ENCODE results near the gene AP3D1. TPM values are rescaled to one million over a fixed set of nuclear protein-coding genes. Genes with fewer than 3 reads are reported as not detected.

AP3D1 gene
- total RNA-seq, 1 experiment from 2014 or later: 75.5 TPM

- TF ChIP-seq CTCF (conservative IDR thresholded peaks at IDR 0.05) (no peak), EZH2 (IDR thresholded peaks at IDR 0.05; ENCODE audit: low read depth) (no peak)
- no peaks in the 10 kb centered on the region for H3K9me3 ChIP-seq (ENCODE audit: insufficient read depth, low read depth)
- no peaks in the 10 kb centered on the region for H3K27me3 ChIP-seq (ENCODE audit: insufficient read depth, low read depth)
- H2AFZ ChIP-seq: no peak overlapping the region
- no peak for DNase-seq
- intact Hi-C loops (cut with micrococcal nuclease; ENCODE audit: unreplicated experiment): no loop called here
- no peaks in the 10 kb centered on the region for H3F3A ChIP-seq (ENCODE audit: insufficient read depth, low read depth)
- no peaks in the 10 kb centered on the region for H3K9me2 ChIP-seq (ENCODE audit: insufficient read depth)
- no peaks in the 10 kb centered on the region for H3K36me3 ChIP-seq (ENCODE audit: low read depth)
- no peak overlapping the region for H3K4me3 ChIP-seq
- POLR2A ChIA-PET (ENCODE audit: unreplicated experiment): no interaction called here
- H3K79me2 ChIP-seq (ENCODE audit: low read depth): no peaks in the 10 kb centered on the region
- no peaks in the 10 kb centered on the region for H4K20me1 ChIP-seq (ENCODE audit: insufficient read depth)
- CTCF ChIA-PET: interaction anchor here (0.6 kb wide), 1 partner anchor 39 kb away, joined by 3 read pairs; no protein-coding TSS in a partner anchor
- H3K4me1 ChIP-seq (replicated peaks; ENCODE audit: insufficient read depth): no peaks in the 10 kb centered on the region
- H3K27ac ChIP-seq: no peak overlapping the region
- no peak overlapping the region for H3K4me2 ChIP-seq
- BruUV-seq (replicated peaks): no TSS peak
These were observed 39.9 kb downstream of the AP3D1 start for GRCh38 chr19:2111425-2111824.

DNA sequence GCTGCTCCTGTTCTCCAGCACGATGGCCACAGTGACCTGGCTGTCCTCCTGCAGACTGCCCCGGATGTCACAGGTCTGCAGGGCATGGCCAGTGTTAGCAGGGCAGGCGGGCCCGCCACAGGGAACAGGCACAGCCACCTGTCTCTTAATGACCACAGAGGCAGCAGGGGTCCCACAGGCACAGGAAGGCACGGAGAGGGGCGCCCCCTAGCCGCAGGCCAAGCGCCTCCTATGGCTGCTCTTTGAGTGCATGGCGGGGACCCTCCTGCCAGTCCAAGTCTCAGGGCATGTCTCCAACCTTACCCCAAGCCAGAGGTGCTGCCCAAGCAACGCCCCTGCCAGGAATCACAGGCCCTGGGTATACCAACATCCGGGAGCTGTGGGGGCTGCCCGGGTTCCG lies 40.5 kb downstream of the AP3D1 start:
- no peak for DNase-seq
- Histone ChIP-seq H3F3A (ENCODE audit: insufficient read depth, low read depth) (no peaks in the 10 kb centered on the region), H3K27me3 (ENCODE audit: insufficient read depth, low read depth) (no peaks in the 10 kb centered on the region), H3K9me2 (ENCODE audit: insufficient read depth) (no peaks in the 10 kb centered on the region), H3K27ac (no peak overlapping the region), H3K9me3 (ENCODE audit: insufficient read depth, low read depth) (no peaks in the 10 kb centered on the region), H3K4me2 (no peak overlapping the region), H3K4me3 (no peak overlapping the region), H3K4me1 (replicated peaks; ENCODE audit: insufficient read depth) (no peaks in the 10 kb centered on the region), H3K79me2 (ENCODE audit: low read depth) (no peaks in the 10 kb centered on the region), H2AFZ (no peak overlapping the region), H3K36me3 (ENCODE audit: low read depth) (no peaks in the 10 kb centered on the region), H4K20me1 (ENCODE audit: insufficient read depth) (no peaks in the 10 kb centered on the region)
- intact Hi-C loops (cut with micrococcal nuclease; ENCODE audit: unreplicated experiment): no loop called here
- no TSS peak for BruUV-seq (replicated peaks)
- no peak for TF ChIP-seq CTCF (conservative IDR thresholded peaks at IDR 0.05)
- no peak for TF ChIP-seq EZH2 (IDR thresholded peaks at IDR 0.05; ENCODE audit: low read depth)
- POLR2A ChIA-PET (ENCODE audit: unreplicated experiment): no interaction called here
- CTCF ChIA-PET: interaction anchor here (0.6 kb wide), 1 partner anchor 40 kb away, joined by 3 read pairs; no protein-coding TSS in a partner anchor

DNA sequence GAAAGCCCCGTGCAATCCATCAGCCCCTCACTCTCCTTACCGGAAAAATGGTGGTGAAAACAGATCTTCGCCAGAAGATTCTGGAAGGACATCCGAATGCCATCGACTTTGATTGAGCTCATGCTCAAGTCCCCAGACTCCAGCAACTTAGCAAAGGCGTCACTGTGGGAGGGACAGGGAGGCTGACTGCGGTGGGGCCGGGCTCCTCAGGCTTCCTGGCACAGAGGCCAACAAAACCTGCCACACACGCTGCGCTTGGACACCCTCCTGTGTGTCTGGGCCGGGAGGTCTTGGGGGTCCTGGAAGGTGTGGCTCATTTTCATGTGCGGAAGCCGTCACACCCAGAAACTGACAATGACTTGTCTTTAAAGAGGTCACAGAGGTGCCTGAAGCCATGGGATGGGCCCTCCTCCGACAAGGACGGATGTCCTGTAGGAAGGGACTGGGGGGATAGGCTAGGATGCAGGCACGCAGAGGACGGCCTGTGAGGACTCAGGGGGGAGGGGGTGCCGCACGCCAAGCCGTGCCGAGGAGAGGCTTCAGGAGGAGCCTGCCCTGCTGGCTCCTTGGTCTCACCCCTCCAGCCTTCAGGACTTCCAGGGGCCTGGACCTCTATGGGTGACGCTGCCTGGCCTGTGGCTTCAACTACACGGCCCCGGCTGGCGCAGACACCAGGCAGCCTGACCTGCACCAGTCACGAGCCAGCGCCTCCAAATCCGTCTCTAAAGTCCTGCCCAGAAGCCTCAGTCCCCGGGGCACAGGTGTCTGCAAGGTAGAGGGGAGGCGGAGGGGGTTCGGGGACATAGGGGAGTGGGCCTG lies 42.1 kb downstream of the AP3D1 start:
- Histone ChIP-seq H2AFZ (no peak overlapping the region), H3K79me2 (ENCODE audit: low read depth) (no peaks in the 10 kb centered on the region), H3K27me3 (ENCODE audit: insufficient read depth, low read depth) (no peaks in the 10 kb centered on the region), H3K9me3 (ENCODE audit: insufficient read depth, low read depth) (no peaks in the 10 kb centered on the region), H3K4me1 (replicated peaks; ENCODE audit: insufficient read depth) (no peaks in the 10 kb centered on the region), H3K27ac (no peak overlapping the region), H3K4me3 (no peak overlapping the region), H3K36me3 (ENCODE audit: low read depth) (no peaks in the 10 kb centered on the region), H3K9me2 (ENCODE audit: insufficient read depth) (no peaks in the 10 kb centered on the region), H4K20me1 (ENCODE audit: insufficient read depth) (no peaks in the 10 kb centered on the region), H3K4me2 (no peak overlapping the region), H3F3A (ENCODE audit: insufficient read depth, low read depth) (no peaks in the 10 kb centered on the region)
- intact Hi-C loops (cut with micrococcal nuclease; ENCODE audit: unreplicated experiment): no loop called here
- ChIA-PET CTCF (no interaction called here), POLR2A (ENCODE audit: unreplicated experiment) (no interaction called here)
- no peak for DNase-seq
- TF ChIP-seq CTCF (conservative IDR thresholded peaks at IDR 0.05) (no peak), EZH2 (IDR thresholded peaks at IDR 0.05; ENCODE audit: low read depth) (no peak)
- BruUV-seq (replicated peaks): no TSS peak

All from PC-9 (cell line).